GM10248 (cell line): ENCODE results near the gene SCYGR3.

Source experiments
- CTCF ChIA-PET: fragments of 300-600 bp; sonication (Branson Sonifier 250); formaldehyde crosslinking; extraction: SDS; loops from one replicate; lab custom pipeline; 2021; ENCODE audit warnings: antibody characterized with exemption; lab: Yijun Ruan, JAX
- POLR2A ChIA-PET: fragments of 350-650 bp; sonication (Branson Sonifier 250); formaldehyde crosslinking; extraction: SDS; loops from one replicate; lab custom pipeline; 2020; ENCODE audit warnings: antibody characterized with exemption; lab: Yijun Ruan, JAX
- DNase-seq: peaks from one replicate; pipeline ENCODE4 v3.0.0; 2012; ENCODE audit errors: extremely low spot score
- CTCF ChIP-seq: IDR thresholded peaks from 2 replicates; pipeline ENCODE4 v1.5.1; 2012; ENCODE audit warnings: mild to moderate bottlenecking, low read depth; ENCODE audit errors: extremely low read depth, missing control alignments, control extremely low read depth

The SCYGR3 gene

DNA sequence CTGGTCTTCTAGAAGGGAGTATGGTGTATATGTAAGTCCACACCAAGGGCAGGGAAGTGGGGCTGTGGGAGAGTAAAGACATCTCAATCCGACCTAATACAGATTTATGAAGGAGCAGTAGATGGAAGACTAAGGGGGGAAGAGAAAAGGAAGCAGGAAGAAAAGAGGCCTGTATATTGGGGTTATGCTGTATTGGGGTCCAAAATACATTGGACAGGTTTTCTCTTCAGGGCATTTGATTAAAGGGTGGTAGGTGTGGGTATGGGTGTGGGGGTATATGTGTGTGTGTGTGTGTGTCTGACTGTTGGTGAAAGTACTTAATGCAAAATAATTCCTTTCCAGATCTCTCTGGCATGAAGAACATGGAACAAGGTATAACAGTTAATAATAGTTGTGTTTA, 49.6 kb downstream of the SCYGR3 start:
- ChIA-PET CTCF (interaction anchor here (3.3 kb wide), 1 partner anchor 11 kb away, joined by 20 read pairs; no protein-coding TSS in a partner anchor), POLR2A (no interaction called here)
- no peak for TF ChIP-seq CTCF
- DNase-seq: no peak
